T follicular helper cell (primary cell): ENCODE measurements around the gene TMEM94.
"Not testable (repeated sequence)": the region's sequence is repeated elsewhere in the genome, so short reads cannot be mapped to it uniquely, and the experiment has no call there.

Experiments
- DNase-seq: peaks from one replicate; pipeline ENCODE4 v3.0.0-alpha.2; 2020; ENCODE audit warnings: low read depth

The TMEM94 gene

GRCh38 chr17:75511610-75512575, 55.5 kb downstream of the TMEM94 start:
- DNase-seq = no peak

GRCh38 chr17:75512926-75513640, 56.6 kb downstream of the TMEM94 start:
- DNase-seq = no peak

GRCh38 chr17:75513641-75514000, 57.2 kb downstream of the TMEM94 start:
- no peak for DNase-seq

- DNase-seq = no peak
Observed at GRCh38 chr17:75514299-75514918, 58.0 kb downstream of the TMEM94 start.

- no peak for DNase-seq
Observed at GRCh38 chr17:75514919-75515495, 58.6 kb downstream of the TMEM94 start.

- DNase-seq = peak; percentile 60
Observed at GRCh38 chr17:75515496-75516254, 59.2 kb downstream of the TMEM94 start, which contains the start of gene CASKIN2. CASKIN2 (minus strand) TSS chr17:75515537; CDS start chr17:75513804, 1,733 bp downstream.

GRCh38 chr17:75516255-75516618, 59.8 kb downstream of the TMEM94 start, which contains the start of gene TSEN54:
TSEN54 (plus strand) TSS chr17:75516528; CDS start chr17:75516561, 33 bp downstream.
- DNase-seq = peak; percentile 92

GRCh38 chr17:75516619-75517296, 60.3 kb downstream of the TMEM94 start:
- DNase-seq = no peak

GRCh38 chr17:75517297-75517865, 60.9 kb downstream of the TMEM94 start:
- no peak for DNase-seq

GRCh38 chr17:75518201-75518600, 61.8 kb downstream of the TMEM94 start:
- peak; percentile 38 for DNase-seq

- no peak for DNase-seq
Observed at GRCh38 chr17:75518983-75519537, 62.6 kb downstream of the TMEM94 start.

GRCh38 chr17:75520413-75520812, 64.0 kb downstream of the TMEM94 start:
- DNase-seq = not testable (repeated sequence)

- DNase-seq = no peak
Observed at GRCh38 chr17:75521290-75521689, 64.9 kb downstream of the TMEM94 start.

GRCh38 chr17:75521951-75522727, 65.7 kb downstream of the TMEM94 start:
- no peak for DNase-seq

- no peak for DNase-seq
Observed at GRCh38 chr17:75523647-75524046, 67.2 kb downstream of the TMEM94 start.

GRCh38 chr17:75524269-75524969, 68.0 kb downstream of the TMEM94 start:
- no peak for DNase-seq

GRCh38 chr17:75524970-75525805, 68.8 kb downstream of the TMEM94 start, which contains the start of gene LLGL2:
LLGL2 (plus strand) TSS chr17:75525697; CDS start chr17:75543427, 17,730 bp downstream.
- DNase-seq = peak; percentile 80
